Parathyroid adenoma (tissue), 2 donors: ENCODE measurements around the gene MAP3K4.
A peak's percentile ranks its signal among the peaks of the same experiment; 100 is the strongest.

ENCODE experiments used
- H2AFZ ChIP-seq: fragments of 300-600 bp; sonication (generic); one replicate; pipeline ENCODE4 v1.7.0; 2017; ENCODE audit warnings: antibody characterized with exemption, mild to moderate bottlenecking
- H3K27ac ChIP-seq: fragments of 300-600 bp; sonication (generic); one replicate; pipeline ENCODE4 v1.7.0; 2017
- H3K27me3 ChIP-seq: fragments of 300-600 bp; sonication (generic); one replicate; pipeline ENCODE4 v1.7.0; 2017; ENCODE audit warnings: low read length; ENCODE audit not compliant: control insufficient read depth, insufficient read depth
- H3K36me3 ChIP-seq: fragments of 300-600 bp; sonication (generic); one replicate; pipeline ENCODE4 v1.7.0; 2017; ENCODE audit warnings: low read length; ENCODE audit not compliant: control insufficient read depth, insufficient read depth
- H3K4me1 ChIP-seq: fragments of 300-600 bp; sonication (generic); one replicate; pipeline ENCODE4 v1.7.0; 2017; ENCODE audit warnings: control low read depth
- H3K4me2 ChIP-seq: fragments of 300-600 bp; sonication (generic); one replicate; pipeline ENCODE4 v1.7.0; 2017; ENCODE audit warnings: low read length
- H3K4me3 ChIP-seq: fragments of 300-600 bp; sonication (generic); one replicate; pipeline ENCODE4 v1.7.0; 2017; ENCODE audit warnings: low read depth, low read length
- H3K79me2 ChIP-seq: fragments of 300-600 bp; sonication (generic); one replicate; pipeline ENCODE4 v1.7.0; 2017; ENCODE audit warnings: control low read depth
- H3K9ac ChIP-seq: fragments of 300-600 bp; sonication (generic); one replicate; pipeline ENCODE4 v1.7.0; 2017; ENCODE audit warnings: mild to moderate bottlenecking
- H3K9me3 ChIP-seq: fragments of 300-600 bp; sonication (generic); one replicate; pipeline ENCODE4 v1.7.0; 2017; ENCODE audit warnings: low read length; ENCODE audit not compliant: control insufficient read depth
- TF ChIP-seq, protein P1 (sequence below): fragments of 300-600 bp; sonication (generic); IDR thresholded peaks from one replicate; pipeline ENCODE4 v1.7.0; 2017; ENCODE audit warnings: antibody characterized with exemption, mild to moderate bottlenecking
- donor health status: primary hyperparathyroidism.

The MAP3K4 gene

DNA sequence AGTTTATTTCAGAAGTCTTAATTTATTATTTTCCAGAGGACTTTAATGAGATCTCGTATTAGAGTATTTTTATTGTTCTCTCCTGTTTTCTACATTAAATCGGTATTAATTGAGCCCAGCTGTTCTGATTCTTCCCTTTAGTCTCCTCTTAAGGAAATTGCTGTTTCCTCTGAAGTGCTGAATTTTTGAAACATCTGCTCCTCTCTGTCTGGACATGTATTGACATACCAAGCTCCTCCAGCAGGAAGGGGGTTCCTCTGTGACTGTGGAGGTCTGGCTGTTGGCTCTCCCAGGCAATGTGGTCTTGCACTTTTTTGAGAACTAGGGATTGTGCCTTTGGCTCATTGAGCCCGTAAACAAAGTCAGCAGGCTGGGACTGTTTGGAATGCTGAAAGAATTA, 74.9 kb downstream of the MAP3K4 start:
- H3K27ac ChIP-seq, result no peak overlapping the region
- no peaks in the 10 kb centered on the region for H3K36me3 ChIP-seq
- H2AFZ ChIP-seq, result no peak overlapping the region
- H3K9me3 ChIP-seq, result no peaks in the 10 kb centered on the region
- no peaks in the 10 kb centered on the region for H3K27me3 ChIP-seq
- H3K4me3 ChIP-seq, result no peak overlapping the region
- peaks cover under 1% of the 10 kb centered on the region for H3K79me2 ChIP-seq
- H3K4me2 ChIP-seq, result no peak overlapping the region
- TF ChIP-seq, protein P1, sequence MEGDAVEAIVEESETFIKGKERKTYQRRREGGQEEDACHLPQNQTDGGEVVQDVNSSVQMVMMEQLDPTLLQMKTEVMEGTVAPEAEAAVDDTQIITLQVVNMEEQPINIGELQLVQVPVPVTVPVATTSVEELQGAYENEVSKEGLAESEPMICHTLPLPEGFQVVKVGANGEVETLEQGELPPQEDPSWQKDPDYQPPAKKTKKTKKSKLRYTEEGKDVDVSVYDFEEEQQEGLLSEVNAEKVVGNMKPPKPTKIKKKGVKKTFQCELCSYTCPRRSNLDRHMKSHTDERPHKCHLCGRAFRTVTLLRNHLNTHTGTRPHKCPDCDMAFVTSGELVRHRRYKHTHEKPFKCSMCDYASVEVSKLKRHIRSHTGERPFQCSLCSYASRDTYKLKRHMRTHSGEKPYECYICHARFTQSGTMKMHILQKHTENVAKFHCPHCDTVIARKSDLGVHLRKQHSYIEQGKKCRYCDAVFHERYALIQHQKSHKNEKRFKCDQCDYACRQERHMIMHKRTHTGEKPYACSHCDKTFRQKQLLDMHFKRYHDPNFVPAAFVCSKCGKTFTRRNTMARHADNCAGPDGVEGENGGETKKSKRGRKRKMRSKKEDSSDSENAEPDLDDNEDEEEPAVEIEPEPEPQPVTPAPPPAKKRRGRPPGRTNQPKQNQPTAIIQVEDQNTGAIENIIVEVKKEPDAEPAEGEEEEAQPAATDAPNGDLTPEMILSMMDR, result no peak
- peaks cover 13% of the 10 kb centered on the region for H3K4me1 ChIP-seq
- H3K9ac ChIP-seq, result no peak overlapping the region

- Histone ChIP-seq H3K9me3 (no peaks in the 10 kb centered on the region), H3K4me3 (peak overlapping the region; percentile 2), H3K9ac (no peak overlapping the region), H3K4me2 (peak overlapping the region; percentile 49), H3K36me3 (no peaks in the 10 kb centered on the region), H3K27ac (no peak overlapping the region), H2AFZ (no peak overlapping the region), H3K79me2 (no peaks in the 10 kb centered on the region), H3K4me1 (peaks cover 13% of the 10 kb centered on the region), H3K27me3 (no peaks in the 10 kb centered on the region)
- TF ChIP-seq, protein P1, result no peak
Measured at GRCh38 chr6:161067749-161068148, 76.2 kb downstream of the MAP3K4 start.

GRCh38 chr6:161068321-161068741, 76.8 kb downstream of the MAP3K4 start:
- Histone ChIP-seq H2AFZ (no peak overlapping the region), H3K79me2 (no peaks in the 10 kb centered on the region), H3K27ac (peak overlapping the region; percentile 30), H3K36me3 (no peaks in the 10 kb centered on the region), H3K9ac (no peak overlapping the region), H3K4me1 (peaks cover 13% of the 10 kb centered on the region), H3K4me3 (peak overlapping the region; percentile 2), H3K27me3 (no peaks in the 10 kb centered on the region), H3K4me2 (peak overlapping the region; percentile 49), H3K9me3 (no peaks in the 10 kb centered on the region)
- TF ChIP-seq, protein P1, result no peak

DNA sequence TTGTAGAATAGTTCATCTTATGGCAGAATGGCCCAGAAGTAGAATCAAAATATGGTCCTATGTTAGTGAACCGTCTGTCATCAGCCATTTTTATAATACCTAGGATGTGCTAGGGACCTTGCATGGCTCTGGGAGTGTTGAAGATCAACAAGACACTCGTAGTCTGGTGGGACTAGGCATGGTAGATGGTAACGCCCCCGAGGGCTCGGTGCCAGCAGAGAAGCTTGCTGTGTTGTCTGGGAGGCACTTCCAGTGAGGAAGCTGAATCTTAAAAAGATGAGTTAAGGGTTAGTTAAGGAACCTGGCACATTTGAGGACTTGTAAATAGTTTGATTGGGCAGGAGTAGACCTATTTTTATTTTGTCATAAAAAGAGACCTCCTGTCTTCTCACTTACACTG, 82.4 kb downstream of the MAP3K4 start:
- H3K27ac ChIP-seq, result no peak overlapping the region
- TF ChIP-seq, protein P1, result no peak
- H3K4me2 ChIP-seq, result no peak overlapping the region
- no peaks in the 10 kb centered on the region for H3K27me3 ChIP-seq
- no peaks in the 10 kb centered on the region for H3K79me2 ChIP-seq
- H3K4me3 ChIP-seq, result no peak overlapping the region
- no peak overlapping the region for H2AFZ ChIP-seq
- H3K36me3 ChIP-seq, result no peaks in the 10 kb centered on the region
- H3K9ac ChIP-seq, result no peak overlapping the region
- H3K9me3 ChIP-seq, result no peaks in the 10 kb centered on the region
- peaks cover 4% of the 10 kb centered on the region for H3K4me1 ChIP-seq

DNA sequence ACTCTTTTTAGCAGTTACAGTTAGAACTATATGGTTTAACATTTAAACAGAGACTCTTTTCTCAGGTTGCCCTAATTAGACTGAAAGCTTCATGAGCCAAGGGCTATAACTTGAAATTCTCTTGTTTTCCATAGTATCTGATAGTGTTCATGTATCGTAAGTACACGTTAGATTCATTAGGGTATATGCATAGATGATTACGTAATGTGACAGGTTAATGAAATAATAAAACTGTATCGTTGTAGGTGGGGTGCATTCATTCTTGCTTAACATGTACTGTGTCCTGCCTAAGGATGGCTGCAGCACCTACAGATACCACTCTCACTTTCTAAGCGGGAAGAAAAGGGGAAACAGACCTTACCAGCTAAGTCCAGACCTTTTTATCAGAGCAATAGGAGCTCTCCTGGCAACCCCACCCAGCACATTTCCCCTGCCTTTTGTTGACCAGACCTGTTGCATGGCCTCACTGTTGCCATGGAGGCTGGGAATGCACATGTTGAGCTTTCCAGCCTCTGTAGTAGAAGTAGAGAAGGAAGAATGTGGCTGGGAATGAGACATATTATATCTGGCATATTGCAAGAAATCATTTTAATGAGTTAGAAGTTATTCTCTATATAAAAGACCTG, 83.0 kb downstream of the MAP3K4 start:
- Histone ChIP-seq H3K4me2 (no peak overlapping the region), H3K4me1 (no peaks in the 10 kb centered on the region), H3K79me2 (no peaks in the 10 kb centered on the region), H3K36me3 (no peaks in the 10 kb centered on the region), H2AFZ (no peak overlapping the region), H3K9ac (no peak overlapping the region), H3K4me3 (no peak overlapping the region), H3K9me3 (no peaks in the 10 kb centered on the region), H3K27me3 (no peaks in the 10 kb centered on the region), H3K27ac (no peak overlapping the region)
- TF ChIP-seq, protein P1, result no peak
